HG03039 (cell line): Measurements from ENCODE around the gene SNN.

ENCODE experiments used
- ATAC-seq: cut with Tn5 transposase; IDR thresholded peaks from one replicate; pipeline ENCODE4 v1.9.1; 2021; ENCODE audit warnings: mild to moderate bottlenecking, moderate library complexity; ENCODE audit not compliant: unreplicated experiment

The SNN gene

GRCh38 chr16:11667824-11668622, at the start of gene SNN:
TSS of gene SNN (plus strand) at chr16:11668455. CDS start at chr16:11676060, 7,605 bp downstream.
- ATAC-seq: peak; percentile 57

DNA sequence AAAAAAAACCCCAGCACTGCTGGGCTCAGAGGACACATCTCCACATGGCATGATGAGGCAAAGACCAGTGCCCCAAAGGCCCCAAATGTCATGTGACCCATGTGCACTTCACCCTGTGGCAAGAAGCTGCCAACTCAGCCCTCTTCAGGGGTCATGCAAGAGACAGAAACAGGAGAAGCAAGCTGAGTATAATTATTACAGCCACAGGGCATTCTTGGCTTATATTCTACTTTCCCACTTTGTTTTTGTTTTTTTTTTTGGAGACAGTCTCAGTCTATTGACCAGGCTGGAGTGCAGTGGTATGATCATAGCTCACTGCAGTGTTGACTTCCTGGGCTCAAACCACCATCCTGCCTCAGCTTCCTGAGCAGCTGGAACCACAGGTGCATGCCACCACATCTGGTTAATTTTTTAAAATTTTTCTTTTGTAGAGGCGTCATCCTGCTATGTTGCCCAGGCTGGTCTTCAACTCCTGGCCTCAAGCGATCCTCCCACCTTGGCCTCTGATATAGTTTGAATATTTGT, 48.9 kb upstream of the SNN start:
- no peak for ATAC-seq

DNA sequence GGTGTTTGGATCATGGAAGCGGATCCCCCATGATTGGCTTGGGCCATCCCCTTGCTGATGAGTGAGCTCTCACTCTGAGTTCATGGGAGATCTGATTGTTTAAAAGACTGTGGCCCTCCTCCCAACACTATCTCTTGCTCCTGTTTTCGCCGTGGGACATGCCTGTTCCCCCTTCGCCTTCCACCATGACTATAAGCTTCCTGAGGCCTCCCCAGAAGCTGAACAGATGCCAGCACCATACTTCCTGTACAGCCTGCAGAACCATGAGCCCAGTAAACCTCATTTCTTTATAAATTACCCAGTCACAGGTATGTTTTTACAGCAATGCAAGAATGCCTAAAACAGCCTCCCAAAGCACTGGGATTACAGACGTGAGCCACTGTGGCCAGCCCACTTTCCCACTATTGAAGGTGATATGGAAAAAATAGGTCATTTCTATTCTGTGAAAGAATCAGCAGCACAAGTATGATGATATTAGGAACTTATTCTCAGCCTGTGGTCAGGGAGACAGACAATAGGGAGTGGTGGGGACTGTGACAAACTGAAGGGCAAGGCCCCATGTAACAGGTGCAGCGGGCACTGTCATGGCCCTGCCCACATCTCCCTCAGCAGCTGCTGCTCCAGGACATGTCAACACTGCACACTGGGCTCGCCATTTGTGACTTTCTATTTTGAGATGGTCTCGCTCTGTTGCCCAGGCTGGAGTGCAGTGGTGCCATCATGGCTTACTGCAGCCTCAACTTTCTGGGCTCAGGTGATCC, 47.8 kb upstream of the SNN start:
- ATAC-seq: no peak

GRCh38 chr16:11621539-11621919, 46.7 kb upstream of the SNN start:
- no peak for ATAC-seq

GRCh38 chr16:11621920-11622651, 46.2 kb upstream of the SNN start:
- no peak for ATAC-seq

DNA sequence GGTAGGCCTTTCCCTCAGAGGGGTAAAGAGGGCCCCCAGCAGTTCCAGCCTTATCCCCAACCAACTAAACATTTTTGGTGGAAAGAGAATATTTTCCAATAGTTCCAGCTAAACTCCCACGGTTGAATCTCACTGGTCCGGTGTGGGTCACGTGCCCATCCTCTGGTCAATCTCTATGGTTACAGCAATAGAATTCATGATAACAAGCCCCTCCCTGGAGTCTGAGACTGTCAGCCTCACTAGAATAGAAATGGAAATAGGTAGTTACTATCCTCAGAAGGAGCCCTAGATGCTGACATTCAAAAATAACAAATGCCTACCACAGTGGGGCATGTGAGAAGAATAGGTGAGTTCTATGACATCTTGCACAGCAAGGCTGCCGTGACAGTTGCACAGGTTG, 44.0 kb upstream of the SNN start:
- no peak for ATAC-seq

DNA sequence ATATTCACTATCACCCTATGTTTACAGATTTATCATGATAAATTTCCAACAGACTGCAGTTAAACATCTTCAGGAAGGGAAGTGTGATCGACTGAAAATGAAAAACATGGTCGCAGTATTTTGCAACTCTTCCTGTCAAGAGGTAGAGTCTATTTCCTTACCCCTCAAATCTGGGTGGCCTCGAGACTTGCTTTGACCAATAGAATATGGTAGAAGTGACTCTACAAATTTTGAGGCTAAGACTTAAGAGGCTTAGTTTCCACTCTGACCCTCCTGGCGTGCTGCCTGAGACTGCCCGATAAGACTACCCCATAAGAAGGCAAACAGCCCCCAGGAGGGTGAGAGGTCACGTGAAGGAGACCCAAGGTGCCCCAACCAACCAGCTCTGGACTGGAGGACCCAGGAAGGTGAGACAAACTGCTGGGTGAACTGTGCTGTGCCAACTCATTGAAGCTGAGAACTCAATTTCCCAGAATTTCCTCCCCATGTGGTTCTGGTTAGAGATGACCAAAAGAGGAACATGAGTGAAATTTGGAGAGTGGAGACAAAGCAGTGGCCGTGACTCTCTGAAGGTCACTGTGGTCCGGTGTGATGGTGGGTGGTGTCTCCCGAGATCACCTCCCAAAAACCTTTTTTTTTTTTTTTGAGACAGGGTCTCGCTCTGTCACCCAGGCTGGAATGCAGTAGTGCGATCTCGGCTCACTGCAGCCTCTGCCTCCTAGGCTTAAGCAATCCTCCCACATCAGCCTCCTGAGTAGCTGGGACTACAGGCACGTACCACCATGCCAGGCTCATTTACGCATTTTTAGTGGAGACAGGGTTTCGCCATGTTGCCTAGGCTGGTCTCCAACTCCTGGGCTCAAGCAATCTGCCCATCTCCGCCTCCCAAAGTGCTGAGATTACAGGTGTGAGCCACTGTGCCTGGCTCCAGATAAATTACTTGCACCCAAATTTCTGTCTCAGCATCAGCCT, 43.3 kb upstream of the SNN start:
- ATAC-seq: no peak

DNA sequence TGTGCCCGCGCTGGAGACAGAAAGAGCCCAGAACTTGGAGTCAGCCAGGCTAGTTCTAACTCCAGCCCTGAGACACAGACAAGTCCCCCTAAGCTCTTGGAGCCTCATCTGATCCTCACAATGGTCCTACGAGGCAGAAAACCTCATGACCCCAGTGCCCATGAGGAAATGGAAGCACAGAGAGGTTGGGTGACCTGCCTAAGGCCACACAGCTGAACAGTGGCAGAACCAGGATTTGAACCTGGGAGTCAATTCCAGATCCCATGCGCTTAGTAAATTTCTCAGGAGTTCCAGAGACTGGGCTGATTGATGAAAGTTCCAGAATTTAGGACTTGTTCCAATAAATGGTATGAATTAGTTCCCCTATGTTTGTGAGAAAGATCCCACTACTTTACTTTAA, 42.5 kb upstream of the SNN start:
- no peak for ATAC-seq

- no peak for ATAC-seq
These were observed 41.5 kb upstream of the SNN start for GRCh38 chr16:11626657-11627291.

DNA sequence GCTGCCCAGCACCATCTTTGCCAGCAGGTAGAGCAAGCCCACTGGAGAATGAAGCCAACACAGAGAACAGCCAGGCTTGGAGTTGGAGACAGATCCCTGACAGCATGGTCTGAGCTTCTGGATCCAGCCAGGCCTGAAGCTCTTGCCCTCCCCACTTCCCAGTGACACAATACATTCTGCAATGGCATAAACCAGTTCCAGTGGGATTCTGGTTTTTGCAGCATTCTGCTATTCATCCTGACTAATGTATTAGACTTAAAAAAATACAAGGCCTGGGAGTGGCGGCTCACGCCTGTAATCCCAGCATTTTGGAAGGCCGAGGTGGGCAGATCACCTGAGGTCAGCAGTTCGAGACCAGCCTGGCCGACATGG, 41.0 kb upstream of the SNN start:
- ATAC-seq: no peak

DNA sequence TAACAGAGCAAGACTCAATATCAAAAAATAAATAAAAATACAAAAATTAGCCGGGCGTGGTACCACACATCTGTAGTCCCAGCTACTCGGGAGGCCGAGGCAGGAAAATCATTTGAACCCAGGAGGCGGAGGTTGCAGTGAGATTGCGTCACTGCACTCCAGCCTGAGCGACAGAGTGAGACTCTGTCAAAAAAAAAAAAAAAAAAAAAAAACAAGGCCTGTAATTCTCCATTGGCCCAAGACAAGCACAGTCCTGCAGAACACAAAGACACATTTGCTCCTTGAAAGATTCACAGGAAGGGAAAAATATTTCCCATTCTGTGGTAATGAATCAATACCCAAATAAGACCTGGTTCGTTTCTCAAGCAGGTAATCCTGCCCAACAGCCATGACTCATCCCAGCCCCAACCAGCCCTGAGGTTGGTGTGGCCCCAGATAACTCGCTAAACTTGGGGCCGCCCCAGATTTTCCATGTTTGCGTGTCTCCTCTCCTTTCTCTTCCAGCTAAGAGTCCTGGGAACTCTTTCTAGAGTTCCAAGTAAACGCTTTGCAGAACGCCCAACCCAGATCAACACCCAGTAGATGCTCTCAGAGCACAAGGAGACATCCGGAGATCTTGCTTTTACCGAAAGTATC, 40.3 kb upstream of the SNN start:
- no peak for ATAC-seq

DNA sequence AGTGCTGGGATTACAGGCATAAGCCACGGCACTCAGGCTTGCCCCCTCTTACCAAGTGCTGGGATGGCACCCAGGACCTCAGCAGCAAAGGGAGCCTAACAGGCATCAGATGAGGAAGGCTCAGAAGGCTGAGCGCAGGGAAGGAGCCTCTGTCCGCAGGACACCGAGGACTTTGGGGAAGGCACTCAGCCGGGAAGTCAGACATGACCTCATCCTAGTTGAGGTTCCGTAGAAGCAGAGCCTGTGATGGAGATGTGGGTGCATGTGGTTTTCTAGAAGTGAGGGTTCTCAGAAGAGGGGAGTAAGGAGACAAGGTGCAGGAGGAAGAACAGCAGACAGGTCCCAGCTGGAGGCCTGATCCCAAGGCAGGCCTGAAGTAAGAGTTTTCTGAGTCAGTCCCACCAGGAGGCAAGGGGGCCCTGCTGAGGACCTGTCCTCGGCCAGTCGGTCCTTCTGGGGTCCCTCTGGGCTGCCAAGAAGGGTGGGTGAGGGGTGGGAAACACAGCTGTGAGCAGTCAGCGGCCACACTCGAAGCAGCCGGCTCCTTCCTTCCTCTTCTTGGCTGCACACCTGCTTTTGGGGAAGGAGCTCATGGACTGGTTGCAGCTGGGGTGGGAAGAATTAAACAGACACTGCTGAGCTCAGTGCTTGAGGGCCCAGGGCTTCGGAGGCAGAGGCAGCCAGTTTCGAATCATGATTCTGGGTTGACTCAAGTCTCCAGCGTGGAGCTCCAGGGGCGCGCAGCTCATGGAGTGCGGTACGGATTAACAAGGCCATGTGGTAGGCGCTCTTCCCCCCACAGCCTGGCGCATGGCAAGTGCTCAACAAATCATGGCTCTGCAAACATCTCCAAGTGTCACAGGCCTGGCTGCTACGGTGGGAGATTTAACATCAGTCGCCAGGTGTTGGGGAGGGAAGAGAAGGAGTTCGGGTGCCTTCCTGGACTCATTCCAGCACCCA, 38.9 kb upstream of the SNN start:
- ATAC-seq: no peak

DNA sequence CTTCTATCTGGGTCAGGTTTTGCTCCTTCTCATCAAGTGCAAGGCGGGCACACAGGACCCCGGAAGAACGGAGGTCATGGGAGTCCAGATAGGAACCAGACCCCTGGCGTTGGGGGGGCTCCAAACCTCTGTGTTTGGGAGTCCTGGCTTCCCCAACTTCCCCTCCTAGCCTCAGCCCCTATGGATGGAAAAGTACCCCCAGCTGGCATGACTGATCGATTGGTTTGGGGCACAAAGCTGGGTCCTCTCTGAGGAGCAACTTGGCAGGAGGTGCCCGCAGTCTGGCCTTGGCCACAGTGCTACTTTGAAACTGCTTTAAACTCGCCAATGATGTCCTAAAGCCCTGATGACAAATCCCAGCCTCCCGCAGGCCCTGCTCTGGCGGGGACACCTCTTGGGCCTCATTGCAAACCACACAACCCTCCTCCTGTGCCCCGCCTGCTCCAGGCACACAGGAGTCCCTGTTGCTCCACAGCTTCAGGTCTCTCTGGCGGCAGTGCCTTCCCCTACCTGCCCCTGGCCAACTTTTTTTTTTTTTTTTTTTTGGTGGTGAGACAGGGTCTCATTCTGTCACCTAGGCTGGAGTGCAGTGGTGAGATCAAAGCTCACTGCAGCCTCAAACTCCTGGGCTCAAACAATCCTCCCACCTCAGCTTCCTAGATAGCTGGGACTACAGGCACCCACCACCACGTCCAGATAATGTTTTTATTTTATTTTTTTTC, 38.0 kb upstream of the SNN start:
- ATAC-seq: no peak

- ATAC-seq: no peak
These were observed 37.5 kb upstream of the SNN start for GRCh38 chr16:11630768-11631056.

- ATAC-seq: no peak
These were observed 37.0 kb upstream of the SNN start for GRCh38 chr16:11631214-11631613.

- ATAC-seq: no peak
These were observed 35.8 kb upstream of the SNN start for GRCh38 chr16:11632455-11632939.

GRCh38 chr16:11633113-11633512, 35.1 kb upstream of the SNN start:
- no peak for ATAC-seq

DNA sequence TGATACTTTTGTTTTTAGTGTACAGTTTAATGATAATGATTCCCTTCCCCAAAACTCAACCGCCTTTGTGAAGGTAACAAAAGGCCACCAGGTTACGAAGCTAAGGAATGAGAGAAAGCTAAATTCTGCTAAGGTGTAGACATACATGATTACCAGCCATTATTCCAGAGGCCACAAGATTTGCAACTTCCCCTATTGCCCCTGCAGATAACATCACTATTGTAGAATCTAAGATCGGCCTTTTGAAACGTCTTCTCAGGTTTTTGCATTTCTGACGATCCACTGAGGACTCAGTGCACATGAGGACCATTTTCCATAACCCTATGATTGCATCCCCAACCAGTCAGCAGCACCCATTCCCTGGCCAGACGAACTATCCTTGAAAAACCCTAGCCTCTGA, 33.9 kb upstream of the SNN start:
- ATAC-seq: no peak
